ENCODE measurements around the gene LYG1. TPM values are rescaled to one million over a fixed set of nuclear protein-coding genes. Genes with fewer than 3 reads are reported as not detected.

The LYG1 gene
- polyA plus RNA-seq, 1 donor, result 3.1 TPM

Other genes starting within 250 kb of the LYG1 start
- gene C2orf15, start 159.5 kb downstream of the LYG1 start, polyA plus RNA-seq, result 7.5 TPM
- gene TSGA10, start 146.3 kb downstream of the LYG1 start, polyA plus RNA-seq, result 10.0 TPM
- 18.4 TPM for gene LIPT1, start 146.2 kb downstream of the LYG1 start, polyA plus RNA-seq
- gene MITD1, start 120.1 kb downstream of the LYG1 start, polyA plus RNA-seq, result 54.9 TPM
- gene MRPL30, start 120.0 kb downstream of the LYG1 start, polyA plus RNA-seq, result 39.4 TPM
- gene LYG2, start 45.5 kb downstream of the LYG1 start, polyA plus RNA-seq, result 0.16 TPM
- gene TXNDC9, start 35.1 kb upstream of the LYG1 start, polyA plus RNA-seq, result 28.1 TPM
- 50.4 TPM for gene EIF5B, start 36.2 kb upstream of the LYG1 start, polyA plus RNA-seq
- gene REV1, start 188.8 kb upstream of the LYG1 start, polyA plus RNA-seq, result 44.0 TPM